ENCODE measurements around the gene ATP6V1A.

ATP6V1A gene

DNA sequence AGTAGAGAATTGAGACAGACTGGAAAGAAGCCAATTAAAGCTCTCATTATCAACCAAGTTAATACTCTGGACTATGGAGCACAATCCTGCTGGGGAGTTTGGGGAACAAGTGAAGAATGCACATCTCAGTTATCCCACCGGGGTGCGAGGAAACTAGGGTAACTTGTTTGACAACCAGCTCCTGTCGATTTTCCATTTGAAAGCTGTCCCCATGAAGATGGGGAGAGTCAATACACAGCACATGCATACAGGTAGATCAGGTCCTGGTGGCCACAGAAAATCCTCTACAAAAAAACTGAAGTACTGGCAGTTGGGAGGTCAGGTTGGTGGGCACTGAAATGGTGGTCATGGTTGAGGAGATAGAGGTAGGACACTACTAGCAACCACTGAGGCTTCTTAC lies 66.0 kb downstream of the ATP6V1A start:
- H3K4me3 ChIP-seq (ENCODE audit: low read length): no peak overlapping the region
- TF ChIP-seq, protein P1, sequence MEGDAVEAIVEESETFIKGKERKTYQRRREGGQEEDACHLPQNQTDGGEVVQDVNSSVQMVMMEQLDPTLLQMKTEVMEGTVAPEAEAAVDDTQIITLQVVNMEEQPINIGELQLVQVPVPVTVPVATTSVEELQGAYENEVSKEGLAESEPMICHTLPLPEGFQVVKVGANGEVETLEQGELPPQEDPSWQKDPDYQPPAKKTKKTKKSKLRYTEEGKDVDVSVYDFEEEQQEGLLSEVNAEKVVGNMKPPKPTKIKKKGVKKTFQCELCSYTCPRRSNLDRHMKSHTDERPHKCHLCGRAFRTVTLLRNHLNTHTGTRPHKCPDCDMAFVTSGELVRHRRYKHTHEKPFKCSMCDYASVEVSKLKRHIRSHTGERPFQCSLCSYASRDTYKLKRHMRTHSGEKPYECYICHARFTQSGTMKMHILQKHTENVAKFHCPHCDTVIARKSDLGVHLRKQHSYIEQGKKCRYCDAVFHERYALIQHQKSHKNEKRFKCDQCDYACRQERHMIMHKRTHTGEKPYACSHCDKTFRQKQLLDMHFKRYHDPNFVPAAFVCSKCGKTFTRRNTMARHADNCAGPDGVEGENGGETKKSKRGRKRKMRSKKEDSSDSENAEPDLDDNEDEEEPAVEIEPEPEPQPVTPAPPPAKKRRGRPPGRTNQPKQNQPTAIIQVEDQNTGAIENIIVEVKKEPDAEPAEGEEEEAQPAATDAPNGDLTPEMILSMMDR (conservative IDR thresholded peaks at IDR 0.05; ENCODE audit: low read depth, low read length): no peak
- DNase-seq (ENCODE audit: low read depth): no peak

DNA sequence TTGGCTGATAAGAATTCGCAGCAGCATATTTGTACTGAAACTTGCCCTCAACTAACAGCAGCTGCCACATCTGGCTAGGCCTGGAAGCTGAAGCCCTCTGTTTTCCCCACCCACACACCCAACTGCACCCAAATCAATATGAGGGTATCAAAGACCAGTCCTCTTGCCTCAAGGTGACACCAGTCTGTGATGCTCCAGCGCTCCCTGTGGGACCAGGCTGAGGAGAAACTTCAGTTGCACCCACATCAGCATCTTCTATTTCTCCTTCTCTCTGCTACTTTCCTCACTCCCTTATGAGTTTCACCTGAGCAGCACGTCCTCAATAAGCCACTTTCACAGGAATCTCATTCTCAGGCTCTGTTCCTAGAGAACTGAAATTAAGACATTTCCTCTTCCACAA lies 73.0 kb downstream of the ATP6V1A start:
- no peak for DNase-seq (ENCODE audit: low read depth)
- H3K4me3 ChIP-seq (ENCODE audit: low read length): no peak overlapping the region
- TF ChIP-seq, protein P1 (conservative IDR thresholded peaks at IDR 0.05; ENCODE audit: low read depth, low read length): no peak

DNA sequence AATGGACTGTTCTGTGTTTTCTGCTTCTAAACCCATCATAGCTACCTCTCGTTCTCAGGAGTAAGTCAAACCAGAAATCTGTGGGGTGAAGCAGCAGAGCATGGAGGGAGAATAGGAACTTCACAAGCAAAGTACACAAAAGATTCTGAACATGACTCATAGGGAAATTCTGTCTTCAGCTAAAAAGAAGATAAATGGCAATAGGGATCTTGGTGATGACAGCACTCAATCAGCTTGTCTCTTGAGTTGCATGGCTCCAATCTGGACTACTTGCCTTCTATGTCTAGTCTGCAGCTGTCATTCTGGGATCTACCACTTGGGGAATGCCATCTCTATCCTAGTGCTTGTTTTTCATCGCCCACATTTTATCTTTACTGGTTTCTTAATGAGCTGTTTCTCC lies 78.3 kb downstream of the ATP6V1A start:
- no peak for DNase-seq (ENCODE audit: low read depth)
- TF ChIP-seq, protein P1 (conservative IDR thresholded peaks at IDR 0.05; ENCODE audit: low read depth, low read length): no peak
- no peak overlapping the region for H3K4me3 ChIP-seq (ENCODE audit: low read length)

DNA sequence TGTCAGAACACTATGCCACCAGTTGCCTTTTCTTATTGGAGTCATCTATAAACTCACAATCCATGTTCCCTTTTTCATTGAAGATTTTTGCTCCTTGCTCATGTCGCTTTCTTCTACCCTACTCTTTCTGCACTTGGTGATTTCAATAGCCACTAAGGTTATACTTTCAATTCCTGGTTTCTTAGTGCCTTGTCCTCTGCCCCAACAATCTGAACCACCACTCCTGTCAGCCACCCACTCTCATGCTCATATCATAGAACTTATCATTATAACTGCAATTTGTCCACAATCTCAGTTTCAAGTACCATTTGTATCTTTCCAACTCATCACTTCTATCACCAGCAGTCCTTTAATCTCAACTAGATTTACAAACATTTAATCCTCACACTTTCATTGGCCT lies 81.8 kb downstream of the ATP6V1A start:
- DNase-seq (ENCODE audit: low read depth): no peak
- TF ChIP-seq, protein P1 (conservative IDR thresholded peaks at IDR 0.05; ENCODE audit: low read depth, low read length): no peak
- no peak overlapping the region for H3K4me3 ChIP-seq (ENCODE audit: low read length)

DNA sequence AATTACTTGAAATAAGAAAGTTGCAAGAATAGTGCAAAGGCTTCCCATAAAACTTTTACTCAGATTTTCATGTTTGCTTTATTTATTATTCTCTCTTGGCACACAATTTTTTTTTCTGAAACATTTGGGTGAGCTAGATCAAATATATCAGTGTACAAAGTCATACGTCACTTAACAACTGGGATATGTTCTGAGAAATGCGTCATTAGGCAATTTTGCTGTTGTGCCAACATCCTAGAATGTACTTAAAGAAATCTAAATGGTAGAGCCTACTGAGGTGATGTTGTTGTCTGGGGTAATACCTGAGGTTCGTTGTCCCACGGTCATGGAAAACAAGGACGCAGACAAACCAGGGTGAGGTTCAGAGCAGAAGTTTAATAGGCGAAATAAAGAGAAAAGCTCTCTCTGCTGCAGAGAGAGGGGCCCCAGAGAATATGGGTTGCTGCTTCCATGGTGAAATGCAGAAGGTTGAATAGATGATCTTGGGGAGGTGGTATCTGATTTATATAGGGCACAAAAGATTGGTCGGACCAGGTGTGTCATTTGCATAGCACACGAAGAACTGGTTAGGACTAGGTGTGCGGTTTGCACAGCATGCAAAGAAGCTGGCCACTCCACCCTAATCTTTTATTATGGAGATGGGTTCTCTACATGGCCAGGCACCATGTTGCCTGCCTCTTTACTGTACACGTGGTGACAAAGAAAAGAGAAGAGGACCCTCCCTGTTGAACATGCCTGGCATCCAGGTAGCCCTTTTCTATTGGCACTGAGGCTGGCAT lies 82.9 kb downstream of the ATP6V1A start:
- TF ChIP-seq, protein P1 (conservative IDR thresholded peaks at IDR 0.05; ENCODE audit: low read depth, low read length): no peak
- DNase-seq (ENCODE audit: low read depth): no peak
- H3K4me3 ChIP-seq (ENCODE audit: low read length): no peak overlapping the region

DNA sequence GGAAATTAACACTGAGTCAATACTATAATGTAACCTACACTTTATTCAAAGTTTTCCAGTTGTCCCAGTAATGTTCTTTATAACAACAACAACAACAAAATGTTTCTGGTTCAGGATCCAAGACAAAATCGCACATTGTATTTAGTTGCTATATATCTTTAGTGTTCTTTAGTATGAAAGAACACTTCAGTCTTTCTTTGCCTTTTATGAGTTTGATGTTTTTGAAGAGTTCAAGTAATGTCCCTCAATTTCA lies 84.2 kb downstream of the ATP6V1A start:
- no peak for DNase-seq (ENCODE audit: low read depth)
- H3K4me3 ChIP-seq (ENCODE audit: low read length): no peak overlapping the region
- TF ChIP-seq, protein P1 (conservative IDR thresholded peaks at IDR 0.05; ENCODE audit: low read depth, low read length): no peak

DNA sequence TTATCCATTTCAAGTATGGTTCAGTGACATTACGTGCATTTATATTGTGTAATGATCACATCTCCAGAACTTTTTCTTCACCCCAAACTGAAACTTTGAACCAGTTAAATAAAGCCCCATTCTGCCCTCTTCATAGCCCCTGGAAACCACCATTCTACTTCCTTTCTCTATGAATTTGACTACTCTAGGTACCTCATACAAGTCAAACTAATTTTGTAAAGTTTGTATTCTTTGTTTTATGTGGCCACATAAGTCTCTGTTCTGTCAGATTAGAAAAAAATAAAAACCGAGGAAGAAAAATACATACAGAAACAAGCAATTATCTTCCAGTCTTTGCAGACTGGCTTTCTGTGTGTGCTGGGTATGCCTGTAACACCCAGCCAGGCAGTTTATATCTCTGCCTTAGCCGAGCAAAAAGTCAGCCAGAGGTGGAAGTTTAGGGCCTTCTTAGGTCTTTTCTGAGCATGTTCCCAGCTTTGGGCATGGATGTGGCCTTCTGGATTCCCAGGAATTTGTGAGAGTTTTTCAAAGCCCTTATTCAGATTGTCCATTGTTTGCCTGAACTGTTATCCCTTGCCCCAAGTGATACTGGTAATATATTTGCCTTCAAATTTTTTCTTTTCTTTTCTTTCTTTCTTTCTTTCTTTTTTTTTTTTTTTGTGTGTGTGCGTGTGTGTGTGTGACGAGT lies 85.8 kb downstream of the ATP6V1A start:
- TF ChIP-seq, protein P1 (conservative IDR thresholded peaks at IDR 0.05; ENCODE audit: low read depth, low read length): no peak
- no peak for DNase-seq (ENCODE audit: low read depth)
- no peak overlapping the region for H3K4me3 ChIP-seq (ENCODE audit: low read length)

Data from retinal pigment epithelial cell (primary cell).